Heart left ventricle (tissue), 13 donors: ENCODE data around the gene KCTD5.

Experiments
- POLR2A ChIP-seq, 2 donors: fragments of 450-650 bp; IDR thresholded peaks; one replicate each; pipeline ENCODE4 v1.6.1; 2017; ENCODE audit warnings: antibody characterized with exemption in 2 of 2, mild to moderate bottlenecking in 2 of 2, moderate library complexity in 2 of 2
- TF ChIP-seq, protein P1 (sequence below), 12 donors: fragments of 200-600 bp; sonication (generic) in 4 of 12; IDR thresholded peaks; one replicate each; pipeline versions ENCODE4 v1.5.0 to v1.8.0; 2018 to 2022; ENCODE audit warnings: antibody characterized with exemption in 12 of 12, mild to moderate bottlenecking in 5 of 12
- donor health status: ischemic (EF 13 %, LVEDD 7.1; RV severe dilation, severe dysfunction).
- donor health status: DM: no; HTN: yes; CAD: no.
- donor health status: DM: no; HTN: no; CAD: no.
- donor health status: ischemic (EF 25% LVEDD 6.9; RV normal size, moderate dysfunction).
- donor health status: ischemic (EF 25% LVEDD 5.7; RV mildly dilated, moderate dysfunction).
- donor health status: ischemic (EF 35%, LVEDD 5.7; RV mildly dilated, moderate dysfunction).
- donor health status: nonischemic (EF 11% LVEDD 7.7; RV severe dilation, severe dysfunction).
- donor health status: DM: yes; HTN: yes; CAD: no.
- donor health status: PGD.
- donor health status: ischemic (EF 29% LVEDD 5.4; RV normal size, mild dysfunction).
- donor health status: nonischemic (EF 23%, LVEDD 6.1; RV moderate dilation, normal function).

DNA sequence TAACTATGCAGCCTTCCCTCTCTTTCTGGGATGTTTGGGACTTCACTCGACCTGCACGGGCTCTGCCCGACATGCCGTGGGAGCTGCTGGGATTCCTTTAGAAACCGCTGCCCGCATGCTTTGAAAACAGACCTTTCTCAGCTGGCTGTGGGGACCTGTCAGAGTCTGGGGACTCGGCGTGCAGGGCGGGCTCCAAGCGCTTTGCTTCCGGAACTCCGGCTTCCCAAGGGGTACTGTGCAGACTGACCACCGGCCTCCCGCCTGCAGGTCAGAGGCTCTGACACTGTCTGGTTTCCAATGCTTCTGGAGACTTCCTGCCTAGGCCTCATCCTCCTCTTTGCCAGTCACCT lies 25.9 kb downstream of the KCTD5 start:
- TF ChIP-seq, protein P1, sequence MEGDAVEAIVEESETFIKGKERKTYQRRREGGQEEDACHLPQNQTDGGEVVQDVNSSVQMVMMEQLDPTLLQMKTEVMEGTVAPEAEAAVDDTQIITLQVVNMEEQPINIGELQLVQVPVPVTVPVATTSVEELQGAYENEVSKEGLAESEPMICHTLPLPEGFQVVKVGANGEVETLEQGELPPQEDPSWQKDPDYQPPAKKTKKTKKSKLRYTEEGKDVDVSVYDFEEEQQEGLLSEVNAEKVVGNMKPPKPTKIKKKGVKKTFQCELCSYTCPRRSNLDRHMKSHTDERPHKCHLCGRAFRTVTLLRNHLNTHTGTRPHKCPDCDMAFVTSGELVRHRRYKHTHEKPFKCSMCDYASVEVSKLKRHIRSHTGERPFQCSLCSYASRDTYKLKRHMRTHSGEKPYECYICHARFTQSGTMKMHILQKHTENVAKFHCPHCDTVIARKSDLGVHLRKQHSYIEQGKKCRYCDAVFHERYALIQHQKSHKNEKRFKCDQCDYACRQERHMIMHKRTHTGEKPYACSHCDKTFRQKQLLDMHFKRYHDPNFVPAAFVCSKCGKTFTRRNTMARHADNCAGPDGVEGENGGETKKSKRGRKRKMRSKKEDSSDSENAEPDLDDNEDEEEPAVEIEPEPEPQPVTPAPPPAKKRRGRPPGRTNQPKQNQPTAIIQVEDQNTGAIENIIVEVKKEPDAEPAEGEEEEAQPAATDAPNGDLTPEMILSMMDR (IDR thresholded peaks at IDR 0.05): no peak
- no peak for TF ChIP-seq POLR2A (IDR thresholded peaks at IDR 0.05)
